Activated CD4-positive, CD25-positive, alpha-beta regulatory T cell treated with anti-CD3 and anti-CD28 coated beads, Interleukin-2, amount 50 U/mL, for 72 hours (primary cell): ENCODE measurements around the gene PPFIA1.
"Not testable (repeated sequence)": the region's sequence is repeated elsewhere in the genome, so short reads cannot be mapped to it uniquely, and the experiment has no call there.

Experiments
- DNase-seq: peaks from one replicate; pipeline ENCODE4 v3.0.0; 2021

PPFIA1 gene

GRCh38 chr11:70251659-70252321 lies 18.7 kb upstream of the PPFIA1 start:
- no peak for DNase-seq

- no peak for DNase-seq
Measured at GRCh38 chr11:70252844-70253243, 17.6 kb upstream of the PPFIA1 start.

GRCh38 chr11:70255477-70256116 lies 14.9 kb upstream of the PPFIA1 start:
- no peak for DNase-seq

GRCh38 chr11:70259077-70259476 lies 11.4 kb upstream of the PPFIA1 start:
- not testable (repeated sequence) for DNase-seq

- DNase-seq: no peak
Measured at GRCh38 chr11:70262951-70263350, 7.5 kb upstream of the PPFIA1 start.

GRCh38 chr11:70263363-70263762 lies 7.1 kb upstream of the PPFIA1 start:
- DNase-seq: no peak

- no peak for DNase-seq
Measured at GRCh38 chr11:70265341-70265740, 5.1 kb upstream of the PPFIA1 start.

- no peak for DNase-seq
Measured at GRCh38 chr11:70267405-70267950, 3.0 kb upstream of the PPFIA1 start.

GRCh38 chr11:70268526-70268925 lies 2.0 kb upstream of the PPFIA1 start:
- no peak for DNase-seq

GRCh38 chr11:70270877-70271648 lies 573 bp downstream of the PPFIA1 start:
- peak; percentile 59 for DNase-seq

GRCh38 chr11:70271649-70271953 lies 1.1 kb downstream of the PPFIA1 start:
- no peak for DNase-seq

- DNase-seq: no peak
Measured at GRCh38 chr11:70272009-70272408, 1.5 kb downstream of the PPFIA1 start.

GRCh38 chr11:70278994-70279393 lies 8.5 kb downstream of the PPFIA1 start:
- no peak for DNase-seq

- no peak for DNase-seq
Measured at GRCh38 chr11:70281156-70281609, 10.7 kb downstream of the PPFIA1 start.

GRCh38 chr11:70282012-70282411 lies 11.5 kb downstream of the PPFIA1 start:
- DNase-seq: no peak

GRCh38 chr11:70288721-70289120 lies 18.2 kb downstream of the PPFIA1 start:
- DNase-seq: no peak

- no peak for DNase-seq
Measured at GRCh38 chr11:70289582-70289981, 19.1 kb downstream of the PPFIA1 start.

- no peak for DNase-seq
Measured at GRCh38 chr11:70290361-70291065, 20.0 kb downstream of the PPFIA1 start.

GRCh38 chr11:70292166-70292565 lies 21.7 kb downstream of the PPFIA1 start:
- no peak for DNase-seq

GRCh38 chr11:70292863-70293262 lies 22.4 kb downstream of the PPFIA1 start:
- DNase-seq: no peak

GRCh38 chr11:70295166-70295565 lies 24.7 kb downstream of the PPFIA1 start:
- not testable (repeated sequence) for DNase-seq

GRCh38 chr11:70296681-70297080 lies 26.2 kb downstream of the PPFIA1 start:
- DNase-seq: no peak

- no peak for DNase-seq
Measured at GRCh38 chr11:70297341-70297740, 26.9 kb downstream of the PPFIA1 start.
